ENCODE results near the gene AGAP5.

AGAP5 gene

DNA sequence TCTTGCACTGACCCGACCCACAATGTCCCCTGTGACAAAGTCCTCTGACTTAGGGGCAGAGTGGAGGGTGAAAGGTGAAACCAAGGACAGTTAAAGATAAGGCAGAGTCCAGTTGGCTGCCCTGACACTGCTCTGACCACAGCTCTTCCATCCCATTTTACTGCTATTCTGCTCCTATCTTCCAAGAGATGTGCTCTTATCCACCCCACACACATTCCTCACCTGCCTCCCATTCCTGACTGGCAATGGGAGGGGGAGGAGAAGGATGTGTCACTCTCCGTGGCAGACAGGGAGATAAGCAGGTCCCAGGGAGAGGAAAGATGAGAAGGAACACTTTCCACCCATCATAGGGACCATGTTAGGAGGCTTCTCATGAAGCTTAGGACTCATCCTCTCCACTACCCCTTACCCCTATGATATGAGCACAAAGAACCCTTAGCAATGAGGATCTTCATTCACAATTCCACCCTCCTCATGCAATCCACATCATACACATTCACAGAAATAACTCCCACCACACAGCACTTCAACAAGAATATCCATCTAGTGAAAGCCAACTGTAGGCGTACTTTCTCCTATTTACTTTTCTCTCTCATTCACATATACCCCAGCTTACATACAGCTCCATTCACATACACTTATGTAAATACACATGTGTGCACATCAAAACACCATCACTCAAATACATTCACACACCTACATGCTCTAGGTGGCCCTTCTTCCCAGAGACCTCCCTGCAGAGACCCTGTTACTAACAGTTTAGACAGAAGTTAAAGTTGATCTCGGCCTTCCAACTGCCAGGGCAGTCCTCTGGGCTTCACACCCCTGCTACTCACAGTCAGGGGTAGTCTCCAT, 48.7 kb downstream of the AGAP5 start:
- H3K4me2 ChIP-seq (ENCODE audit: low read length), result no peak overlapping the region
- H4K12ac ChIP-seq (ENCODE audit: low read depth, low read length), result no peak overlapping the region
- no peak overlapping the region for H2BK120ac ChIP-seq (ENCODE audit: insufficient read depth, low read length, poor library complexity)
- no peak overlapping the region for H3K4ac ChIP-seq (ENCODE audit: low read depth, low read length)
- H3K18ac ChIP-seq (ENCODE audit: low read length), result no peak overlapping the region
- peak; percentile 80 to 89 for DNase-seq
- H2BK12ac ChIP-seq (ENCODE audit: low read length), result no peak overlapping the region
- peaks cover 18 to 25% of the 10 kb centered on the region in 2 experiments for H3K4me1 ChIP-seq (ENCODE audit: control insufficient read depth in 1 of 2, insufficient read depth in 2 of 2, low read length in 2 of 2)
- no peak overlapping the region for H3K4me3 ChIP-seq (ENCODE audit: low read depth, low read length)
- no peak overlapping the region for H3K27ac ChIP-seq (ENCODE audit: low read depth, low read length)
- no peak overlapping the region for H4K8ac ChIP-seq (ENCODE audit: low read depth, low read length)
- H3K27me3 ChIP-seq (ENCODE audit: insufficient read depth, low read length), result no peaks in the 10 kb centered on the region
- no peak overlapping the region for H3K9ac ChIP-seq (ENCODE audit: low read length)
- WGBS (ENCODE audit: extremely low coverage, insufficient coverage, insufficient read length), result no CpG with 5 or more reads among the region's 4 CpGs
- no peak overlapping the region for H2BK5ac ChIP-seq (ENCODE audit: low read depth, low read length, poor library complexity)
- H3K79me2 ChIP-seq (ENCODE audit: control insufficient read depth, insufficient read depth, low read length, poor library complexity), result no peaks in the 10 kb centered on the region
- H3K14ac ChIP-seq (ENCODE audit: low read length), result no peak overlapping the region
- H3K36me3 ChIP-seq (ENCODE audit: control insufficient read depth in 1 of 2, insufficient read depth in 2 of 2, low read length in 2 of 2), result no peaks in the 10 kb centered on the region
- H3K79me1 ChIP-seq (ENCODE audit: low read length), result peaks cover 8% of the 10 kb centered on the region
- no peak overlapping the region for H2AFZ ChIP-seq (ENCODE audit: insufficient read depth, low read length, poor library complexity)
- no peak overlapping the region for H3K23ac ChIP-seq (ENCODE audit: low read length)
- no peak overlapping the region for H4K91ac ChIP-seq (ENCODE audit: low read depth, low read length)
- H3K9me3 ChIP-seq (ENCODE audit: insufficient read depth, low read depth, low read length), result no peaks in the 10 kb centered on the region
- no peak overlapping the region for H2AK5ac ChIP-seq (ENCODE audit: low read length)

DNA sequence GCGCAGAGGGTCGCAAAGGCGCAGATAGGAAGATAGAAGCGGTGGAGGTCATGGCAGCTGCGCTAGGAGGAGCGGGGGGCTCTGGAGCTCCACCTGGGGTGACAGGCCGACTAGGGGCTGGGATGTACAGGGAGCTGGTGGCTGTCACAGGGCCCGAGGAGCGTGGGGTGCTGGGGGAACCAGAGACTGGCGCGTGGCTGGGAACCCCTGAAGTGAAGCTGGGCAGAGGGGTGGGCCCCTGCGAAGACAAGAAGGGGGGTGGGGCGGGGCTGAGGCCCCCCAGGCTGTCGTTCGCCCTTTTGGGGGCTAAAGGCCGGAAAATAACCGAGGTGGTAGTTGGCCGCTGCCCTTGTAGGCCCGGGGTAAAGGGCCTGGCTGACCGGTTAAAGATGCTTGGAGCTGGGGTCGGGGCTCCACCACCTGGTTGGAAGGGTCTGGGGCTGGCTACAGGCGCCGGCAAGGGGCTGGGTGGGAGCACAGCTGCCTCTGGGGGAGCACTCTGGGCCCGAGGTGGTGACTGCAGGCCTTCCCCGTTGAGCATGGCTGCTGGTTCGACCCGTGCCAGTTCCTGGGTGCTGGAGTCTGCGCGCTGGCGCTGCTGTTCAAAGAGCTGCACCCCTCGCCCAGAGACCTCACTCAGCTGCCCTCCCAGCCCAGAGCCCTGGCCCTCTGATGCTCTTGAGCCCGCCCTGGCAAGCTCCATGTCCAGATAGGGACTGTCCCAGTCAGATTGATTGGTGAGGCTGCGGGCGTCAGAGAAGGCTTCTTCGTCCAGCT, 49.8 kb downstream of the AGAP5 start:
- H3K23ac ChIP-seq (ENCODE audit: low read length), result no peak overlapping the region
- no peaks in the 10 kb centered on the region for H3K36me3 ChIP-seq (ENCODE audit: control insufficient read depth in 1 of 2, insufficient read depth in 2 of 2, low read length in 2 of 2)
- H3K14ac ChIP-seq (ENCODE audit: low read length), result peak overlapping the region; percentile 21
- no peaks in the 10 kb centered on the region for H3K9me3 ChIP-seq (ENCODE audit: insufficient read depth, low read depth, low read length)
- no CpG with 5 or more reads among the region's 35 CpGs for WGBS (ENCODE audit: extremely low coverage, insufficient coverage, insufficient read length)
- no peaks in the 10 kb centered on the region for H3K27me3 ChIP-seq (ENCODE audit: insufficient read depth, low read length)
- no peaks in the 10 kb centered on the region for H3K79me2 ChIP-seq (ENCODE audit: control insufficient read depth, insufficient read depth, low read length, poor library complexity)
- H2BK5ac ChIP-seq (ENCODE audit: low read depth, low read length, poor library complexity), result no peak overlapping the region
- DNase-seq, result no peak
- H3K27ac ChIP-seq (ENCODE audit: low read depth, low read length), result no peak overlapping the region
- no peak overlapping the region for H2BK120ac ChIP-seq (ENCODE audit: insufficient read depth, low read length, poor library complexity)
- H3K18ac ChIP-seq (ENCODE audit: low read length), result peak overlapping the region; percentile 23
- H2BK12ac ChIP-seq (ENCODE audit: low read length), result peak overlapping the region; percentile 42
- H2AK5ac ChIP-seq (ENCODE audit: low read length), result peak overlapping the region; percentile 59
- H2AFZ ChIP-seq (ENCODE audit: insufficient read depth, low read length, poor library complexity), result peak overlapping the region; percentile 14
- no peak overlapping the region for H3K4ac ChIP-seq (ENCODE audit: low read depth, low read length)
- peak overlapping the region; percentile 52 for H4K91ac ChIP-seq (ENCODE audit: low read depth, low read length)
- H3K9ac ChIP-seq (ENCODE audit: low read length), result no peak overlapping the region
- peaks cover 8% of the 10 kb centered on the region for H3K79me1 ChIP-seq (ENCODE audit: low read length)
- H3K4me1 ChIP-seq (ENCODE audit: control insufficient read depth in 1 of 2, insufficient read depth in 2 of 2, low read length in 2 of 2), result peaks cover 18 to 25% of the 10 kb centered on the region in 2 experiments
- H3K4me2 ChIP-seq (ENCODE audit: low read length), result peak overlapping the region; percentile 79
- peak overlapping the region; percentile 67 for H3K4me3 ChIP-seq (ENCODE audit: low read depth, low read length)
- H4K12ac ChIP-seq (ENCODE audit: low read depth, low read length), result peak overlapping the region; percentile 4
- H4K8ac ChIP-seq (ENCODE audit: low read depth, low read length), result peak overlapping the region; percentile 78

DNA sequence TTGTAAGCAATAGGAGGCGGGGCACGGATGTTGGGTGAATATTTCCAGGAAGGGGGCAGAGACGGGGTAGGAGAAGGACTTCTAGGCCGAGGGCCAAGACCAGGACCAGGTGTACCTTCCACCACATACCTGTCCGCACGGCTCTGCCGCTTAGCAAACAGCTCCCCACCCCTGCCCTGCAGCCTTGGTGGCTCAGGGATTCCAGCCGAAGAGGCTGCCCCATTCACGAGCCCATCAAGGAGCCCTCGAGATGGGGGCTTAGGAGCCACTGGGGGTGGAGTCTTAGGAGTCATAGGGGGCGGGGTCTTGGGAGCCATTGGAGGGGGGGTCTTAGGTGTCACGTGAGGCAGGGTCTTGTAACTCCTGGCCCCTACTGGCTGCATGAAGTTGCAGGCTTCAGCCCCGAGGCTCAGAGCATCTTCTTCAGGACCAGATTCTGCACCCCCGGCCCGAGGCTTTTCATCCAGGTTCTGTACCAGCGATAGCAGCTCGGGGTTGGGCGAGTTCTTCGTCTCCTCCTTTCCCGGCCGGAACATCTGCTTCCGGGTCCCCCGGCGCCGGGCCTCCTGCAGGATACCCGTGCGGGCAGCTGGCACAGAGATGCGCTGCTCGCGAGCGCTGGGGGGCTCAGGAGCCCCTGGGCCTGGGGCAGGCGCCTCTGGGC, 50.6 kb downstream of the AGAP5 start:
- no peak overlapping the region for H2AK5ac ChIP-seq (ENCODE audit: low read length)
- H3K4me2 ChIP-seq (ENCODE audit: low read length), result peak overlapping the region; percentile 79
- no peak overlapping the region for H3K23ac ChIP-seq (ENCODE audit: low read length)
- no peaks in the 10 kb centered on the region for H3K79me2 ChIP-seq (ENCODE audit: control insufficient read depth, insufficient read depth, low read length, poor library complexity)
- no peak overlapping the region for H3K9ac ChIP-seq (ENCODE audit: low read length)
- H2BK5ac ChIP-seq (ENCODE audit: low read depth, low read length, poor library complexity), result no peak overlapping the region
- H3K18ac ChIP-seq (ENCODE audit: low read length), result peak overlapping the region; percentile 59
- H4K8ac ChIP-seq (ENCODE audit: low read depth, low read length), result peak overlapping the region; percentile 78
- peak; percentile 44 to 66 for DNase-seq
- H4K12ac ChIP-seq (ENCODE audit: low read depth, low read length), result peak overlapping the region; percentile 84
- H4K91ac ChIP-seq (ENCODE audit: low read depth, low read length), result peak overlapping the region; percentile 50
- H2AFZ ChIP-seq (ENCODE audit: insufficient read depth, low read length, poor library complexity), result peak overlapping the region; percentile 76
- H3K79me1 ChIP-seq (ENCODE audit: low read length), result peaks cover 9% of the 10 kb centered on the region
- H3K4ac ChIP-seq (ENCODE audit: low read depth, low read length), result no peak overlapping the region
- no peaks in the 10 kb centered on the region for H3K9me3 ChIP-seq (ENCODE audit: insufficient read depth, low read depth, low read length)
- peak overlapping the region; percentile 50 for H2BK12ac ChIP-seq (ENCODE audit: low read length)
- H3K14ac ChIP-seq (ENCODE audit: low read length), result peak overlapping the region; percentile 56
- peaks cover 19 to 28% of the 10 kb centered on the region in 2 experiments for H3K4me1 ChIP-seq (ENCODE audit: control insufficient read depth in 1 of 2, insufficient read depth in 2 of 2, low read length in 2 of 2)
- no peak overlapping the region for H3K27ac ChIP-seq (ENCODE audit: low read depth, low read length)
- peak overlapping the region; percentile 67 for H3K4me3 ChIP-seq (ENCODE audit: low read depth, low read length)
- H2BK120ac ChIP-seq (ENCODE audit: insufficient read depth, low read length, poor library complexity), result peak overlapping the region; percentile 61
- H3K36me3 ChIP-seq (ENCODE audit: control insufficient read depth in 1 of 2, insufficient read depth in 2 of 2, low read length in 2 of 2), result no peaks in the 10 kb centered on the region
- no peaks in the 10 kb centered on the region for H3K27me3 ChIP-seq (ENCODE audit: insufficient read depth, low read length)
- no CpG with 5 or more reads among the region's 32 CpGs for WGBS (ENCODE audit: extremely low coverage, insufficient coverage, insufficient read length)

DNA sequence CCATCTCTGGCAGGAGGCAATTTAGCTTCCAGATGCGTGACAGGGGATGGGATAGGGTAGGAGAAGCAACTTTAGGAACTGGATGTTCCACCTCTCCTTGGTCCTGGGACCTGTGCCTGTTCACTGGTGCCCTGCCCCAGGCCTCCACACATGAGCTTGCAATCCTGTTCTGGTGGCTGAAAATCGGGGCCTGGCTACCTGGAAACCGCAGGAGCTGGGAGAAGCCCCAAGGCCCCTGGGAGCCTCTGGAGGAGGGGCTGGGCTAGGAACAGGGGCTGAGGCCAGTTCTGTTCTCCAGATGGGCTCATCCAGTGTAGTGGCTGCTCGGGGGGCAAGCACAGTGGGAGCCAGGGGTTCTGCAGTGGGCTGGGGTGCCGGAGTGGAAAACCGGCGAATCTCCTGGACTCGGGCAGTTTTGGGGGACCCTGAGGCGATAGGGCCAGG, 51.3 kb downstream of the AGAP5 start:
- H4K12ac ChIP-seq (ENCODE audit: low read depth, low read length), result peak overlapping the region; percentile 20
- H3K14ac ChIP-seq (ENCODE audit: low read length), result no peak overlapping the region
- peaks cover 10% of the 10 kb centered on the region for H3K79me1 ChIP-seq (ENCODE audit: low read length)
- no peak overlapping the region for H3K27ac ChIP-seq (ENCODE audit: low read depth, low read length)
- no peak overlapping the region for H3K4me3 ChIP-seq (ENCODE audit: low read depth, low read length)
- H3K9ac ChIP-seq (ENCODE audit: low read length), result no peak overlapping the region
- no peak overlapping the region for H2BK120ac ChIP-seq (ENCODE audit: insufficient read depth, low read length, poor library complexity)
- no peaks in the 10 kb centered on the region for H3K9me3 ChIP-seq (ENCODE audit: insufficient read depth, low read depth, low read length)
- no peaks in the 10 kb centered on the region for H3K36me3 ChIP-seq (ENCODE audit: control insufficient read depth in 1 of 2, insufficient read depth in 2 of 2, low read length in 2 of 2)
- no peak overlapping the region for H3K18ac ChIP-seq (ENCODE audit: low read length)
- H3K4me2 ChIP-seq (ENCODE audit: low read length), result no peak overlapping the region
- peak overlapping the region; percentile 21 for H2AFZ ChIP-seq (ENCODE audit: insufficient read depth, low read length, poor library complexity)
- peaks cover 22 to 32% of the 10 kb centered on the region in 2 experiments for H3K4me1 ChIP-seq (ENCODE audit: control insufficient read depth in 1 of 2, insufficient read depth in 2 of 2, low read length in 2 of 2)
- H4K91ac ChIP-seq (ENCODE audit: low read depth, low read length), result peak overlapping the region; percentile 25
- H2BK5ac ChIP-seq (ENCODE audit: low read depth, low read length, poor library complexity), result no peak overlapping the region
- H3K27me3 ChIP-seq (ENCODE audit: insufficient read depth, low read length), result no peaks in the 10 kb centered on the region
- peak overlapping the region; percentile 49 for H2AK5ac ChIP-seq (ENCODE audit: low read length)
- no peak overlapping the region for H2BK12ac ChIP-seq (ENCODE audit: low read length)
- no peak overlapping the region for H3K4ac ChIP-seq (ENCODE audit: low read depth, low read length)
- WGBS (ENCODE audit: extremely low coverage, insufficient coverage, insufficient read length), result no CpG with 5 or more reads among the region's 9 CpGs
- H3K79me2 ChIP-seq (ENCODE audit: control insufficient read depth, insufficient read depth, low read length, poor library complexity), result no peaks in the 10 kb centered on the region
- no peak for DNase-seq
- peak overlapping the region; percentile 78 for H4K8ac ChIP-seq (ENCODE audit: low read depth, low read length)
- no peak overlapping the region for H3K23ac ChIP-seq (ENCODE audit: low read length)

Data from trophoblast cell (in vitro differentiated cells and primary cell).